ENCODE data around the gene CHRM2.

CHRM2 gene

GRCh38 chr7:136897676-136898075 lies 29.2 kb downstream of the CHRM2 start:
- no peak for DNase-seq

GRCh38 chr7:136900005-136900404 lies 31.6 kb downstream of the CHRM2 start:
- DNase-seq, result no peak

GRCh38 chr7:136910771-136911170 lies 42.3 kb downstream of the CHRM2 start:
- no peak for DNase-seq

- no peak for DNase-seq
Measured at GRCh38 chr7:136911344-136911743, 42.9 kb downstream of the CHRM2 start.

- no peak for DNase-seq
Measured at GRCh38 chr7:136912339-136912738, 43.9 kb downstream of the CHRM2 start.

- no peak for DNase-seq
Measured at GRCh38 chr7:136914016-136914415, 45.6 kb downstream of the CHRM2 start.

- no peak for DNase-seq
Measured at GRCh38 chr7:136919820-136920219, 51.4 kb downstream of the CHRM2 start.

GRCh38 chr7:136923111-136923667 lies 54.7 kb downstream of the CHRM2 start:
- no peak for DNase-seq

- no peak for DNase-seq
Measured at GRCh38 chr7:136925044-136925443, 56.6 kb downstream of the CHRM2 start.

GRCh38 chr7:136925556-136925955 lies 57.1 kb downstream of the CHRM2 start:
- DNase-seq, result peak; percentile 26

- DNase-seq, result no peak
Measured at GRCh38 chr7:136931169-136931867, 62.9 kb downstream of the CHRM2 start.

- no peak for DNase-seq
Measured at GRCh38 chr7:136937436-136937835, 69.0 kb downstream of the CHRM2 start.

- no peak for DNase-seq
Measured at GRCh38 chr7:136938476-136938875, 70.0 kb downstream of the CHRM2 start.

GRCh38 chr7:136940122-136940521 lies 71.7 kb downstream of the CHRM2 start:
- DNase-seq, result no peak

GRCh38 chr7:136940917-136941316 lies 72.5 kb downstream of the CHRM2 start:
- DNase-seq, result no peak

- no peak for DNase-seq
Measured at GRCh38 chr7:136941816-136942215, 73.4 kb downstream of the CHRM2 start.

- DNase-seq, result no peak
Measured at GRCh38 chr7:136942401-136942800, 73.9 kb downstream of the CHRM2 start.

- no peak for DNase-seq
Measured at GRCh38 chr7:136942994-136943393, 74.5 kb downstream of the CHRM2 start.

- DNase-seq, result no peak
Measured at GRCh38 chr7:136947347-136947746, 78.9 kb downstream of the CHRM2 start.

GRCh38 chr7:136950331-136950730 lies 81.9 kb downstream of the CHRM2 start:
- DNase-seq, result no peak

- DNase-seq, result no peak
Measured at GRCh38 chr7:136953386-136953785, 84.9 kb downstream of the CHRM2 start.

GRCh38 chr7:136956232-136956631 lies 87.8 kb downstream of the CHRM2 start:
- DNase-seq, result no peak

GRCh38 chr7:136956671-136957070 lies 88.2 kb downstream of the CHRM2 start:
- no peak for DNase-seq

GRCh38 chr7:136957391-136957790 lies 88.9 kb downstream of the CHRM2 start:
- no peak for DNase-seq

- no peak for DNase-seq
Measured at GRCh38 chr7:136958016-136958415, 89.6 kb downstream of the CHRM2 start.

Measured in NCI-H2029 (cell line).